ENCODE data around the gene ZNF385A.

GRCh38 chr12:54371328-54372112 is 13.0 kb downstream of the ZNF385A start:
- no peak for TF ChIP-seq TAF1 (IDR thresholded peaks at IDR 0.05; ENCODE audit: low read depth)
- no peak for TF ChIP-seq CREB1 (IDR thresholded peaks at IDR 0.05; ENCODE audit: low read depth)
- peak; percentile 23; the same call in 1 of the 2 replicates for TF ChIP-seq MAX (IDR thresholded peaks at IDR 0.05)
- peak; percentile 93 for TF ChIP-seq ZBTB7A (IDR thresholded peaks at IDR 0.05; ENCODE audit: low read depth)
- peak; percentile 46; the same call in 1 of the 2 replicates for TF ChIP-seq EP300 (IDR thresholded peaks at IDR 0.05; ENCODE audit: borderline replicate concordance)
- TF ChIP-seq RAD21 (IDR thresholded peaks at IDR 0.05; ENCODE audit: low read depth), result no peak

Measured in Ishikawa (cell line).